ENCODE measurements around the gene KPNA3. TPM values are rescaled to one million over a fixed set of nuclear protein-coding genes. Genes with fewer than 3 reads are reported as not detected.

Gene KPNA3
- total RNA-seq, 1 experiment from 2014 or later = 36.8 TPM

- ChIA-PET CTCF (no interaction called here), POLR2A (no interaction called here)
- Histone ChIP-seq H3K4me3 (ENCODE audit: low read depth in 2 of 2, low read length in 2 of 2) (no peak overlapping the region), H3K4me1 (ENCODE audit: control insufficient read depth, insufficient read depth, low read length) (no peaks in the 10 kb centered on the region), H3K9me3 (ENCODE audit: control insufficient read depth, insufficient read depth, low read depth, low read length) (no peaks in the 10 kb centered on the region), H3K36me3 (ENCODE audit: control insufficient read depth, insufficient read depth, low read length) (peaks cover 7% of the 10 kb centered on the region), H3K27me3 (ENCODE audit: control insufficient read depth, insufficient read depth, low read length) (no peaks in the 10 kb centered on the region), H3K27ac (ENCODE audit: low read length) (no peak overlapping the region)
- DNase-seq (ENCODE audit: low read depth, low spot score) = no peak
- in situ Hi-C loops (cut with HindIII; ENCODE audit: low pct_unique_long_range_greater_than_20kb, low sequenced_read_pairs) (no loop called here), intact Hi-C loops (cut with micrococcal nuclease; ENCODE audit: unreplicated experiment) (no loop called here)
- no TSS peak for BruUV-seq (replicated peaks)
- no peak for ATAC-seq
- TF ChIP-seq TCF7L2 (IDR thresholded peaks at IDR 0.05; ENCODE audit: low read depth, low read length) (no peak), POLR2AphosphoS5 (IDR thresholded peaks at IDR 0.05; ENCODE audit: low read depth, low read length) (no peak), REST (IDR thresholded peaks at IDR 0.05; ENCODE audit: insufficient read depth in 1 of 2, low read depth in 2 of 2, low read length in 1 of 2) (no peak), CTCF (IDR thresholded peaks at IDR 0.05) (no peak), SIN3A (IDR thresholded peaks at IDR 0.05; ENCODE audit: borderline replicate concordance, insufficient read depth, low read depth, low read length) (no peak)
Observed at GRCh38 chr13:49701491-49701890, 91.0 kb downstream of the KPNA3 start.

DNA sequence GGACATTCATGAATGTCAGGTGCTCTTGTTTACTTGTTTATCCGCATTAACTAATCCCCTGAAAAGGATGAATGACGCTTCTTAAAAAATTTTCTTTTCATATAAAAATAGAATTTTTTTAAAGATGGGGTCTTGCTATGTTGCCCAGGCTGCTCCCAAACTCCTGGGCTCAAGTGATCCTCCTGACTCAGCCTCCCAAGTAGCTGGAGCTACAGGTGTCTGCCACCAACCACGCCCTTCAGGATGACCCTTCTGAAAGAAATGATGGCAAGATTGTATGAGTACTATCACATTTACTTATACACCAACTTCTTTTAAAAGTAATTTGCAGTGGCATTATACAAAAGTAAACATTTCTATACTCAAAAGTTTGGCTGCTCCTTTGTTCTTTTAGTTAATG is 95.0 kb downstream of the KPNA3 start:
- peaks cover 7% of the 10 kb centered on the region for H3K36me3 ChIP-seq (ENCODE audit: control insufficient read depth, insufficient read depth, low read length)
- BruUV-seq (replicated peaks) = no TSS peak
- ChIA-PET POLR2A (no interaction called here), CTCF (no interaction called here)
- TF ChIP-seq REST (IDR thresholded peaks at IDR 0.05; ENCODE audit: insufficient read depth in 1 of 2, low read depth in 2 of 2, low read length in 1 of 2) (no peak), POLR2AphosphoS5 (IDR thresholded peaks at IDR 0.05; ENCODE audit: low read depth, low read length) (no peak), CTCF (IDR thresholded peaks at IDR 0.05) (no peak), SIN3A (IDR thresholded peaks at IDR 0.05; ENCODE audit: borderline replicate concordance, insufficient read depth, low read depth, low read length) (no peak), TCF7L2 (IDR thresholded peaks at IDR 0.05; ENCODE audit: low read depth, low read length) (no peak)
- no peaks in the 10 kb centered on the region for H3K9me3 ChIP-seq (ENCODE audit: control insufficient read depth, insufficient read depth, low read depth, low read length)
- intact Hi-C loops (cut with micrococcal nuclease; ENCODE audit: unreplicated experiment) (no loop called here), in situ Hi-C loops (cut with HindIII; ENCODE audit: low pct_unique_long_range_greater_than_20kb, low sequenced_read_pairs) (no loop called here)
- H3K27me3 ChIP-seq (ENCODE audit: control insufficient read depth, insufficient read depth, low read length) = no peaks in the 10 kb centered on the region
- ATAC-seq (no peak), DNase-seq (ENCODE audit: low read depth, low spot score) (no peak)
- no peak overlapping the region for H3K27ac ChIP-seq (ENCODE audit: low read length)
- H3K4me3 ChIP-seq (ENCODE audit: low read depth in 2 of 2, low read length in 2 of 2) = no peak overlapping the region
- H3K4me1 ChIP-seq (ENCODE audit: control insufficient read depth, insufficient read depth, low read length) = no peaks in the 10 kb centered on the region

Data from Panc1 (cell line).